Upper lobe of left lung (tissue), 4 donors: ENCODE measurements around the gene TRAPPC6A.
"Not testable (repeated sequence)": the region's sequence is repeated elsewhere in the genome, so short reads cannot be mapped to it uniquely, and the experiment has no call there.

Experiments used
- POLR2A ChIP-seq, 4 donors: fragments of 450-650 bp; IDR thresholded peaks; one replicate each; pipeline ENCODE4 v1.5.1; 2016 to 2017; ENCODE audit warnings: antibody characterized with exemption in 4 of 4, mild to moderate bottlenecking in 2 of 4
- TF ChIP-seq, protein P1 (sequence below), 6 experiments: fragments of 450-650 bp in 4 of 6; fragments of 200-600 bp in 2 of 6; sonication (generic) in 2 of 6; IDR thresholded peaks; one replicate each; pipeline ENCODE4 v1.5.1; 2016 to 2019; ENCODE audit warnings: antibody characterized with exemption in 6 of 6

DNA sequence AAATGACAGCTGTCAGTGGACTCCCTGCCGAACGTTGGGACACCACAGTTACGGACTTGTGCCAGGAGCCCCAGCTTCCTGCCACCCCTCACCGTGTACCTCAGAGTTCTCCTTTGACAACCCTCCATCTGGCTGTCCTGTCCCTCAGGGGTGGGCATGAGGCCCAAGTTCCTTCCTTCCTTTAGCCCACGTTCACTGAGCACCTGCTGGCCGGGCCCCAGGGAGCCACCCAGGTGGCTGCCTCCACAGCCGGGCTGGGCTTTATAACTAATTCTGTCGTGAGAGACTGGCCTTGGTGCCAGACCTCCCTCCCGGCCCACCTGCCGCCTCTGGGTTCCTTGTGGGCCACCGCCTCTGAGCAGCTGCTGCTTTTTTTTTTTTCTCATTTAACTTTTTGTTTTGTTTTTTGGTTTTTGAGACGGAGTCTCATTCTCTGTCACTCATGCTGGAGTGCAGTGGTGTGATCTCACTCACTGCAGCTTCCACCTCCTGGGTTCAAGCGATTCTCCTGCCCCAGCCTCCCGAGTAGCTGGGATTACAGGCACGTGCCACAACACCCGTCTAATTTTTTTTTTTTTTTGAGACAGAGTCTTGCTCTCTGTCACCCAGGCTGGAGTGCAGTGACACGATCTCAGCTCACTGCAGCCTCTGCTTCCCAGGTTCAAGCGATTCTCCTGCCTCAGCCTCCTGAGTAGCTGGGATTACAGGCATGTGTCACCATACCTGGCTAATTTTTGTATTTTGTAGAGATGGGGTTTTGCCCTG, 59.3 kb downstream of the TRAPPC6A start:
- TF ChIP-seq, protein P1, sequence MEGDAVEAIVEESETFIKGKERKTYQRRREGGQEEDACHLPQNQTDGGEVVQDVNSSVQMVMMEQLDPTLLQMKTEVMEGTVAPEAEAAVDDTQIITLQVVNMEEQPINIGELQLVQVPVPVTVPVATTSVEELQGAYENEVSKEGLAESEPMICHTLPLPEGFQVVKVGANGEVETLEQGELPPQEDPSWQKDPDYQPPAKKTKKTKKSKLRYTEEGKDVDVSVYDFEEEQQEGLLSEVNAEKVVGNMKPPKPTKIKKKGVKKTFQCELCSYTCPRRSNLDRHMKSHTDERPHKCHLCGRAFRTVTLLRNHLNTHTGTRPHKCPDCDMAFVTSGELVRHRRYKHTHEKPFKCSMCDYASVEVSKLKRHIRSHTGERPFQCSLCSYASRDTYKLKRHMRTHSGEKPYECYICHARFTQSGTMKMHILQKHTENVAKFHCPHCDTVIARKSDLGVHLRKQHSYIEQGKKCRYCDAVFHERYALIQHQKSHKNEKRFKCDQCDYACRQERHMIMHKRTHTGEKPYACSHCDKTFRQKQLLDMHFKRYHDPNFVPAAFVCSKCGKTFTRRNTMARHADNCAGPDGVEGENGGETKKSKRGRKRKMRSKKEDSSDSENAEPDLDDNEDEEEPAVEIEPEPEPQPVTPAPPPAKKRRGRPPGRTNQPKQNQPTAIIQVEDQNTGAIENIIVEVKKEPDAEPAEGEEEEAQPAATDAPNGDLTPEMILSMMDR (IDR thresholded peaks at IDR 0.05) = not testable (repeated sequence)
- TF ChIP-seq POLR2A (IDR thresholded peaks at IDR 0.05) = not testable (repeated sequence)
